Activated CD4-positive, alpha-beta T cell treated with anti-CD3 and anti-CD28 coated beads, Interleukin-2, amount 50 U/mL, for 48 hours (primary cell): ENCODE data around the gene FMN1.

Experiments
- DNase-seq, 2 experiments: peaks; one replicate each; pipeline ENCODE4 v3.0.0-alpha.2; 2020

FMN1 gene

GRCh38 chr15:32844118-32844711 lies 350.3 kb downstream of the FMN1 start:
- no peak for DNase-seq

DNA sequence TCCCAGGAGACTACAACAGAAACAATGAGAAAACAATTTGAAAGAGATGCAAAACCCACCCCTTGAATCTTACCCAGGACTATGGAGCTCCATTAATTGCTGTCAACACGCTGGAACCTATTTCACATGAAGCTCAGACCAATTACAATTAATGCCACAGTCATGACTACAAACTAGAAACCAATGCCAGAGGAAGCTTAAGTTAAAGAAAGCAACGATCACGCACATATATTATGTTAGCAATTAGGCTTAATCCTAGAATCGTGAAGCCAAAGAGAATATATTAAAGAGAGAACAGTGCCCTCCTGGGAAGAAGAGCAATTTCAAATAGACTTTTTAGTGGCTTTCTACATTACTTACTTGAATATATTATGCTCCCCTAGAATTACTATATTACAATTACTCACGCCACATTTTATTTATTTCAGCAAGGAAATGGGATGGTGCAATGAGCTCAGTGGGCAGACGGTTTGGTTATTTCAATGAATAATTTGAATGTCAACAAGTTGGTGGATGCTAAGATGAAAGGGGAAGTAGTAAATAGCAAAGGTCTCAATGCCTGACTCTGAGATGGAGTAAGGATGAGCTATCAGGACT lies 351.2 kb downstream of the FMN1 start:
- DNase-seq = no peak

DNA sequence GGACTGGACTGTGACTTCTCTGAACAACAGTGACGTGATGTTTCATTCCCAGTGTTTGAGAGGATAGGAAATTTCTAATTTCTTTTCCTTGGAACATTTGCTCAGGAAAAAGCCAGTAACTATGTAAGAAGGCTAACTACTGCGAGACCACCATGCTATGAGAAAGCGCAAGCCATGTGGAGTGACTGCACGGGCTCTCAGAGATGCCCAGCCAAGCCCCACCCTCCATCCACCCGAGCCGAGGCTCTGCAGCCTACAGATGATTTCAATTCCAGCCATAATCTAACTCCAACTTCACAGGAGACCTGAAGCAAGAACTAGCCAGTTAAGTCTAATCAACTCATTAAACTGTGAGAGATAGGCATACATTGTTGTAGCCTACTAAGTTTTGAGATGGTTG lies 352.4 kb downstream of the FMN1 start:
- DNase-seq = no peak

DNA sequence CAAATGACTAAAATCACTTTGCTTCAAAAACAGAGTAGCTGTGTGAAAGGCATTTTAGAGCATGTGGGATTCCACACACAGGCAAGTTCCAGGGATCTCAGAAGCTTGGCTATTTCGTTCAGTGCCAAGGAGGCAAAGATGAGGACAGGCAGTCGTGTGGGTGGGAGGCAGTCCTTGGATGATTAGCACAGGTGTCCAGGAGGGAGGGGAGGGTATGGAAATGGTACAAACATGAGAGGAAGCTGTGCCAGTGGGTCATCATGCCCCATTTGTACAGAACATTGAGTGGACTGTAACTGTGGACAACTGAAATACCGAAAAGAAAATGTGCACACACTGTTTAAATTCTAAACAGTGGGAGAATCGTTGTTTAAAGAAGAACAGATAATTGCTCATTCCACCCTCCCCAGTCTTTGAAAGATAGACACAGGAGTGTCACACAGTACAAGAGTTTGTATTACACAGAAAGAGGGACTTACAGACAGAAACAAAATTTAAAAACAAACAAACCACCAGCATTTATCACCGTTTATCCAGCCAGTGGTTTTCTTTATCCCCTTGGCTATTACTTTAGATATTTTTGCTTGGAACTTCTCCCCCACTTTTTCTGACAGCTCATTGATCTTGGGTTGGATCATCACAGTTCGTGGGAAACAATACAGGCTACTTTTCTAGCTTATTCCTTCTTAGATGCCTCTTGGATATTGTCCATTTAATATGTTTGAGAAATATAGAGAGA lies 353.8 kb downstream of the FMN1 start:
- no peak for DNase-seq

DNA sequence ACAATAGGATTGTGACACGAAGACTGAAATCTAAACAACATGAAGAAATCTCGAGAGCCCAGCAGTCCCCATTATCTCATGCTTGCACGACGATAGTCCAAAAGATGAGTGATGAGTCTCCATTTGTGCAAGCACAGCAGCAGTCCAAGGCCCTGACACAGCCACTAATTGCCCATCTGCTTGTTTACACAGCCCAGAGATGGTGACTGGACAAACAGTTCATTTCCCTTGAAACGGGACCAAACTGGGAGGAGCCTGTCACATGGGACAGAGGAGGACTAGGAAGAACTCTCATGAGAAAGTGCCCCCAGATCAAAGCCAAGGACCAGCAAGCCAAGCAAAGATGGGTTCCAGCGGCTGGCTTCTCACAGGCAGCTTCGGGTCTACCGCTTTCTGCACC lies 355.7 kb downstream of the FMN1 start:
- no peak for DNase-seq

- DNase-seq = no peak
Measured at GRCh38 chr15:32838338-32838737, 356.2 kb downstream of the FMN1 start.

DNA sequence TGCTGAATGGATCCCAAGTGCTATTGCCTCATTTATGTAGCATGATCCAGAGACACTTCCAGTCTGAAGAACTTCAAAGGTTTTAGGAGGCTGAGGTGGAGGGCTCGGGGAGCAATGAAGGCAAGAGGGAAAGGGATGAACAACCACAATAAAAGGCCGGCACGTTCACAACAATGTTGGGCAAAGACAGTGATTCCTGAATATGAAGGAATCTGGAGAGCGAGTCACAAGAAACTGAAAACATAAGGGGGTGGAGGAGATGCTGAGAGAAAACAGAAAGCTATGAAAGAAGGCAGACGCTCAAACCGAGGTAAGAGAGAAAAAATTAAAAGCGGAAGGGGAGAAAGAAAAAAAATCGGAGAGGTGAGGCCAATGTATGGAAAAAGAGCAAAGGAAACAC lies 356.6 kb downstream of the FMN1 start:
- no peak for DNase-seq

DNA sequence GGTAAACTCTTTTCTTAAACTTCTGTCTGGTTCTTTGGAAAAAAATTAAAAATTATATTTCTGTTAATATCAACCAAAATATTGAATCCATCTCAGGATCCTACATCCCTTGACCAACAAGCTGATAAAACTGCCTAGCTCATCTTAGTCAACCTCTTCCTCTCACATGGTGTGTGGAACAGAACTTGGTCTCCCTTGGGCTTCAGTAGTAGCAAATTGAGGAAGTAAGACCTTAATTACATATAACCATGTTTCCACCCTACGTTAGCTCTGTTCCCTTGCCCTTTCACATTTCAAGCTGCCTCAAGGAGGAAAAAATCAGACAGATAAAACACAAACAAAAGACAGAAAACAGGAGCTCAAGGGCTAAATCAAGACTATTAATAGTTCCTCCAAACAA lies 360.4 kb downstream of the FMN1 start:
- no peak for DNase-seq

DNA sequence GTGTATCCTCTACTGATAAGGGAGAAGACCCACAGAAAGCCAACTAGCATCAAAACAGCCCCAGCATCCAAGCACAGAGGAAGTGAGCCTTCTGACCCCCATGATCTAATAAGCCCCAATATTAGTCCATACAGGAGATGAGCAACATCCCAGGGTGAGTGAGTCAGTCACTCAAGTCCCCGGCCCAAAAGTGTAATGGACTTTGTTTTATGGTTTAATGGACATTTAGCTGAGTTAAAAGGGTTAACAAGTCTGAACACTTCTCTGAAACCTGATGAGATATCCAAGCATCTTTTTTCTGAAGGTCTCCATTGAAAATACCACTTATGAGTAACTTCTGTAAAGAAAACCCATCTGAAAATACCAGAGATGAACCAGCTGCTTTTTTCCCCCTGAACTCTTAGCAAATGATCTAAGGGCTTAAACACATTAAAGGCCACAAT lies 361.1 kb downstream of the FMN1 start:
- DNase-seq = no peak

DNA sequence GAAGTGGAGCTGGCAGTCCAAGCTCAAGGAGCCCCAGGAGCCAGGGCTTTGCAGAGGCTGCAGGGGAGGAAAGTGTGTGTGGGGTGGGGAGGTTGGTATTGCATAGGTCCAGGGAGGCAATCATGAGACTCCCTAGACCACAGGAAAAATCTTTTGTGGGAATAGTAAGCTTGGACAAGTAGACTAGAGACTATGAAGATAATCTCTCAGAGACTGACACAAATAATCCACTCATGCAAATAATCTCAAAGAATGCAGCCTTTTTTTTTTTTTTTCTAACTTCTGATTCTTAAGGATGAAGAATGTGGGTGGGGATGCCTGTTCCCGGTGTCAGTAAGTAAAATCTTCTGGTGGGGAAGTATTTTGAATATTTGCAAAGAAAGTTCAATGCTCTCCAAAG lies 363.0 kb downstream of the FMN1 start:
- no peak for DNase-seq

DNA sequence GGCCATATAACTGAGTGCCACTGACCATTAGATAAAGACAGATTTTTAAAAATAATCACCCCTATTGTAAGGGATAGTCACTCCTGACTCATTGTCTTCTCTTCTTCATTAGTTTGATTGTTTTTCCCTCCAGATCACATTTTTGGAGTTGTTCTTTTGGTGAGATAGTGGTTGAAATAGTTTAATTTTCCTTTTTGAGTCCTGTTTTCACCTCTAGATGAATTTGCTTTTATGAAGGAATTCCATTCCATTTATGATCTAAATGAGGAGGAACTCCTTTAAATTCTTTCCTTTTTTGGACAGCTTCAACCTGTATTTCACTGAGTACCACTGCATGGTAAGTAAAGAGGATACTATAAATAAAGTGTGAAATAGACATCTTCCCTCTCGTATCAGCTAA lies 364.3 kb downstream of the FMN1 start:
- DNase-seq = no peak

DNA sequence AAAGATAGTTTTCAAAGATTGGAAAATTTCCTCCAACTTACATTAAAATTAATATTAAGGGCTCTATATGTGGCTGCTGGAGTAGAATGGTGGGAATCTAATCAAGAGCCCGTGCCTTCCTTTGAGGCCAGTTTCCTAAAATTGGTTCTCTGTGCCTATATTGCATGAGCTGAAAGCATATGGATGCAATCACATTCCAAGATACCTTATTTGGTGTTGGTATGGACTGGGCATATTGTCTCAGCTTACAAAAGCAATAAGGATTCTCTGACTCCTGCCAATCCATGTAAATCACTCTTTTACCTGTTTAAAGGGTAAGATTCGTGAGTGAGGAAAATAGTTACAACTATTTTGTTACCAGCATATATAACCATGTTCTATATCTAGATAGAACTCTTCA lies 365.1 kb downstream of the FMN1 start:
- DNase-seq = no peak

DNA sequence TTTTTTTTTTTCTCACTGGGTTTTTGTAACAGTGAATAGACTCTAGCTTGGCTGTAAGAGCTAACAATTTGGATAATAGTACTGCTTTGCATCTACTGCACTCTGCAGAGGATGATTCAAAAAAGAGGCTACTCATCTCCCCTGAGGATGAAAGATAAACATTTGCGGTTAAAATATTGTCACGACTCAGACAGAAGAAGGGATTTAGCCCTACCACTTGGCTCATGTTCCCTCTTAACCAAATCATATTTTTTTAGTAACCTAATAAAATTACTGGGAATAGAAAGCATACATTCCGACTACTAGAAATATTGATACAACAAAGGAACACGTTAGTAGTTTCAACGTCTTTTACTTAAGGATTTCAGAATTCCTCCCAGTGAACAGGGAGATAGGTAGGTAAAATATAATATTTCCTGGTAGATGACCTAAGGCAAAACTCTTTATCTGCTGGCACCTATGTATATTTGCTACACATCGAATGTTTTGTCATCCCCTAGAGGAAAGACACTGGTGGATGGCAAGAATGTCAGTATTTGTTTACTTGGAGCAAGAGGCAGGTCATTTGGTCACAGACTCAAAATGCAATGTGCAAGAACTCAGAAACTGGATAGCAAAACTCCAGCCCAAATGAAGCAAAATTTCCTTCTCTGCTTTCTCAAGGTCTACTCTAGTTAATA lies 365.9 kb downstream of the FMN1 start:
- no peak for DNase-seq

- DNase-seq = no peak
Measured at GRCh38 chr15:32826685-32827084, 367.8 kb downstream of the FMN1 start.

GRCh38 chr15:32825219-32825618 lies 369.3 kb downstream of the FMN1 start:
- no peak for DNase-seq

DNA sequence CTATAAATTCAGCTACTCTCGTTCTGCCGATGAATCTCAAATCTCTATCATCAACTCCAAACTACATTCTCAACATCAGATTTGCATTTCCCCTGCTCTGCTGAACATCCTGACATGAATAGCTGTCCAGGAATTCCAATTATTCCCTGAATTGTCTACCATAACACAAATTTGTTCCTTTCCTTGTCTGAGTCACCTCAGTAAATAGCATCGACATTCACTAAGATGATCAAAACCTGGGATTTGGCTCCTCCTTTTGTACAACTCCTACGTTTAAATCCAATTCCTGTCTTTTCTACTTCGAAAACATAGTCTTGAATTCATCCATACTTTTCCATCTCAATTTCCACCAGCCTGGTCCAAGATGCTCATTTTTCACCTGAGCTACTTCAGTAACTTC lies 369.7 kb downstream of the FMN1 start:
- DNase-seq = no peak

- DNase-seq = no peak
Measured at GRCh38 chr15:32823750-32824149, 370.8 kb downstream of the FMN1 start.

- DNase-seq = no peak
Measured at GRCh38 chr15:32822739-32823138, 371.8 kb downstream of the FMN1 start.

- DNase-seq = no peak
Measured at GRCh38 chr15:32819448-32819847, 375.1 kb downstream of the FMN1 start.

DNA sequence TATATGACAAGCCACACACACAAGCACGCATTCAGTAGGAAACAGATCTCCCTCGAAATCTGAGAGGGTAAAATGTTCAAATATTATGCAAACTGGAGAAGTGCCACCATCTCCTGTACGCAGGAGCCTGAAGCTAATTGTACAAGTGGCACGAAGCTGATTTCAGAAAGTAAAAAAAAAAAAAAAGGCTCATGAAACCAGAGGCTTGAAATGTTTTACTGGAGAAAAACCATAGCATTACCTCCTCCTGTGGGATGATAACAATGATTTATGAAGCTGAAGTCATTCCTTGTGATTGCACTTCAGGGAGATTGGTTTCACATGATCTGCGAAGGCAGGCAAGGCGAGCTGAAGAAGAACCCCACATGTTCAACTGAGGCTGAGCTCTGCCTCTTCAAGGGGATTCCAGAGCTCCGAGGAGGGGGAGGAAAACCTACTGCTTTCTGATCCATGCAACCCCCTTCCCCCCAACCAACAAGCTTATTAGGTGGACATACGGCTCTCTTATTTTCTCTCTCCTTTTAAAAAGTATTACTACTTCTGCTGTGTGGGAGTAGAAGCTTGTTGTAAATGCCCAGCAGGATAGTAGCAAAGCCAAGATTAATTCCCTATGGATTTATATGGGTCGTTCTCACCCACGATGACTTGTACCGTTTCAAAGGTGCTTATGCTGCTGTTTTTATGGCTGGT lies 375.6 kb downstream of the FMN1 start:
- DNase-seq = no peak

GRCh38 chr15:32817577-32817976 lies 376.9 kb downstream of the FMN1 start:
- DNase-seq = no peak

- no peak for DNase-seq
Measured at GRCh38 chr15:32807331-32807730, 387.2 kb downstream of the FMN1 start.

- no peak for DNase-seq
Measured at GRCh38 chr15:32803631-32804030, 390.9 kb downstream of the FMN1 start.
